Germinal center (tissue), 1 donor: ENCODE data around the gene CORO7.

Experiments used
- DNase-seq: peaks from one replicate; pipeline ENCODE4 v3.0.0; 2012; ENCODE audit warnings: mixed read lengths, low spot score

CORO7 gene

DNA sequence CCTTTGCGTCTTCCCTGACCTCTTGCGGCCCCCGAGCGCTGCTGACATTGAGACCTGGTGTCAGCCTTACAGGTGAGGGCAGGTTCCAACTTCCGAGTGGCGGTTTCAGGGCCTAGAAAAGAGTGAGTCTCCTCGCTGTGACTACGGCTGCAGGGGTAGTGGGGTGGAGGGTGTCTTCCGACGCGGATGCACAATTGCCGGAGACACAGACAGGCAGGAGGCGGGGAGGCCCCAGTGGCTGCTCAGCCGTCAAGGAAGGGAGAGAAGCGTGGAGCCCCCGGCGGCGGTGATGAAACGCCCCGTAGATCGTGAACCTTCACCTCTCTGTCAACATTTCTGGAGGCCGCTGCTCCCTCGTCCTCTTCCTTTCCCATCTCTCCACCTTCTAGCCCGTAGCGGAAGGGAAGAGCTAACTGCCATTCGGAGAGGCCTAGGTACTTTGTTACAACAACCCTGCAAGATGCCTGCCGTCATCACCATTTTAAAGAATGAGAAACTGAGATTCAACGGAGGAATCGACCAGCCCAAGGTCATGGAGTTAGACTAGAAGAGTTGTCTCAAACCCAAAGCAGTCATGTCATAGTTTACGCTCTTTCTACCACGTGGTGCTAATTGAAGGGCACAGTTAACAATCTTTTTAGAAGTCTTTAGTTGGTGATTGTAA is 9.8 kb upstream of the CORO7 start:
- no peak for DNase-seq

DNA sequence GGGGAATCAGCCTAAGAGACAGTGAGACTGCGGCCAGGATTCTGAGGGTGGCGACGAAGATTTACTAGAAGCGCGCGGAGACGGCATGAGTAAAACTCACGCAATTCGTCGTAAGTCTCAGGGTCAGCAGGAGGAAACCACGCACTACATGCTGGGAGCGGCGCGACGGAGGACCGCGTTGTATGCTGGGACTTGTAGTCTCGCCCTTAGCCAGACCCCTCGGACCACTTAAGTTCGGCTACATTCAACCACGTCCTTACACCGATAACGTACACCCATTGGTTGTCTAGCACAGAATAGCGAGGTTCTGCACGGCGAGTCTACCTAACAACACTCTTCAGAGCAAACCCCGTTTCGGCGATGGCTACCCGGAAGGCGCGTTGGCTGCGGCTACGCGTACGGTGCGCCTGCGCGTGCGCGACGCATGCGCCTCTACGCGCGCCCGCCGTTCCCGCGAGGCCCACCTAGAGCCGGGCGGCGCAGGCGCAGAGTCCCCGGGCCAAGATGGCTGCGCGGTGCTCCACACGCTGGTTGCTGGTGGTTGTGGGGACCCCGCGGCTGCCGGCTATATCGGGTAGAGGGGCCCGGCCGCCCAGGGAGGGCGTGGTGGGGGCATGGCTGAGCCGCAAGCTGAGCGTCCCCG is 9.1 kb upstream of the CORO7 start, which contains the start of gene DNAJA3:
Gene DNAJA3, plus strand, starts transcription at position 491 of the 643 bp plus-strand sequence. Its CDS starts 14 bp downstream, at position 505.
- peak; percentile 98 for DNase-seq

DNA sequence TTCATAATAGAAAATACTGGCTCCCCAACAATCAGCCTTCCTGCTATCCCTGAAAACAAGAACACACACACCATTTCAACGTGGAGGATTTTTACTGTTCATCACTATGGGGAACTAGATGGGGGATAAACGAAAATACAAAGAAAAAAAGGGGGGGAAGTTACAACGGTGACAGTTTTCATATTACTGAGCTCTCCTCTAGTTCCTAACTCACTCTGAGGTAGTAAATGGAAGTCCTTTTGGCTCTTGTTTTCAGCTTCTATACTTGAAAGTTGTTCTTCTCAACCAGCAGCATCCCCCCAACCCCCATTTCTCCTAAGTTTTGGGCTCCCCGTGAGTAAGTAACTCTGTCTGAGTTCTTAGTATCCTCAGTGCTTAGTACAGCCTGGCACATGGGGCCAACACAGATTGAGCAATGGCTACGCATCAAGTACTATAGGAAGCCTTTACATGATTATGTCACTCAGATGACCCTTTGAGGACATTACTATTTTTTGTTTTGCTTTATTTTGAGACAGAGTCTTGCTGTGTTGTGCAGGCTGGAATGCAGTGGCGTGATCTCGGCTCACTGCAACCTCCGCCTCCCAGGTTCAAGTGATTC is 4.2 kb upstream of the CORO7 start:
- DNase-seq = no peak

- no peak for DNase-seq
Measured at GRCh38 chr16:4419402-4419959, 3.1 kb upstream of the CORO7 start.

GRCh38 chr16:4415538-4416199 is 727 bp downstream of the CORO7 start:
- DNase-seq = peak; percentile 46

DNA sequence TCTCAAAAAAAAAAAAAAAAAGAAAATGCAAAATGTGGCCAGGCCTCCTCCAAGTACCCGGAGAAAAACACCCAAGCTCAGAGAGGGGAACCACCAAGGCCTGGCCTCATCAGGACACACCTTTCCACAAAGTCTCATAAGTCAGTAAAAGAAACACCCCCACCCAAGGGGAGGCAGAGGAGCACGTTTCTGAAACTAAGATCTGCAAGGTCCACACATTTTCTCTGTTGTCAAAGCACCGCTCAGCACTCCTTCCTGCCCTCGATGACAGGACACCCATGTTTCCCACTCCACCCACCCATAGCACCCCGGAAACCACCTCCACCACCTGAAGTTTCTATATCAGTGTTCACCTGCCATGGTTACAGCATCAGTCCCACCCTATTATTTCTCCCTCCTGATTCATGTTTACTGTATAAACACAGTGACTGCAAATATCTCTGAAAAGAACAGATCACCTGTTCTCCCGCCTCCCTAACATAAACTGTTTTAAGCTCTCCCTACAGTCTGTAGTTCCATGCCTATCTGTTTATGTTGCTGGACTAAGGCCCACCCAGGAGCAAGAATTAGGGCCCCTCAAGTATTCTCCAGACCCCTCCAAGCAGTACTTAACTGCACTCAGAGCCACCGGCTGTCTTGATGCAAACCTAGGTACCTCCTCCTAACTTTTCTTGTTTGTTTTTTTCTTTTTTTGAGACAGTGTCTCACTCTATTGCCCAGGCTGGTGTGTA is 2.0 kb downstream of the CORO7 start:
- DNase-seq = peak; percentile 71

GRCh38 chr16:4412854-4413253 is 3.5 kb downstream of the CORO7 start:
- no peak for DNase-seq

GRCh38 chr16:4412159-4412558 is 4.2 kb downstream of the CORO7 start:
- DNase-seq = no peak

DNA sequence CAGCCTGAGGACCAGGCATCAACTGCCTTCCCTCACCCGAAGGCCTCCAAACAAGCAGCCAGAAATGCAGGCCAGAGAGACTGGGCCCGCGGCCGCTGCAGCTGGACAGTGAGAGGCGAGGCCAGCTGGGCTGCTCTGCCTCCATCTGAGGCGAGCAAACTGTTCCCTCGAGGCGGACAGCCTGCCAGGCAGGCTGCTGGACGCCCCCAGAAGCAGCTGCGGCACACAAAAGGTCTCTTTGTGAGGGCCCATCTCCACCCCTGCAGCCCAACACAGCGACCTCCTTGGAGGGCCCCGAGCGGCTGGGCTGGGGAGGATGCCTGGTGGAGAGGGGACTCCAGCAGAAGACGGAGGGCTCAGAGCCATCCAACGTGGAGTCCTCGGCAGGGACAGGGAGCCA is 4.7 kb downstream of the CORO7 start:
- DNase-seq = no peak

DNA sequence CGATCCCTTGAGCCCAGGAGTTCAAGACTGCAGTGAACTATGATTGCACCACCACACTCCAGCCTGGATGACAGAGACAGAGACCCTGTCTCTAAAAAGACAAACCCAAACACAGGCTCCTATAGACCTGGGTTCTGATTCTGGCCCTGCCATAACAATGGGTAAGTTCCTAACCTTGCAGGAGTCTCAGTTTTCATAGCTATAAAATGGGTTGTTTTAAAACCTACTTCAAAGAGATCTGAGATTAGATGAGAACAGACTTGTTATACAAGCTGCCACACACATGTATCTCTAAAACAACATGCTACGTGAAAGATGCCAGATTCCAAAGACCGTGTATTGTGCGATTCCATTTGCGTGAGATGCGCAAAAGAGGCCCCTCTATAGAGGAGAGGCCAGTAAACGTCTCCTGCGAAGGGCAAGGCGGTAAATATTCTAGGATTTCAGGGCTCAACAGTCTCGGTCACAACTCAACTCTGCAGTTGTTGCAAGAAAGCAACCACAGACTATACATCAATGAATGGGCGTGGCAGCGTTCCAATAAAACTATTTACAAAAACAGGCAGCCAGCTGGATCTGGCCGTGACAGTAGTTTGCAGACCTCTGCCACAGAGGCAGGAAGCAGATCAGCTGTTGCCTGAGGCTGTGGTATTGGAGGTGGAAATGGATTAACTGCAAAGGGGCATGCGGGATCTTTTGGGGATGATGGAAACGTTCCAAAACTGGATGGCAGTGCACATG is 5.9 kb downstream of the CORO7 start:
- DNase-seq = no peak

DNA sequence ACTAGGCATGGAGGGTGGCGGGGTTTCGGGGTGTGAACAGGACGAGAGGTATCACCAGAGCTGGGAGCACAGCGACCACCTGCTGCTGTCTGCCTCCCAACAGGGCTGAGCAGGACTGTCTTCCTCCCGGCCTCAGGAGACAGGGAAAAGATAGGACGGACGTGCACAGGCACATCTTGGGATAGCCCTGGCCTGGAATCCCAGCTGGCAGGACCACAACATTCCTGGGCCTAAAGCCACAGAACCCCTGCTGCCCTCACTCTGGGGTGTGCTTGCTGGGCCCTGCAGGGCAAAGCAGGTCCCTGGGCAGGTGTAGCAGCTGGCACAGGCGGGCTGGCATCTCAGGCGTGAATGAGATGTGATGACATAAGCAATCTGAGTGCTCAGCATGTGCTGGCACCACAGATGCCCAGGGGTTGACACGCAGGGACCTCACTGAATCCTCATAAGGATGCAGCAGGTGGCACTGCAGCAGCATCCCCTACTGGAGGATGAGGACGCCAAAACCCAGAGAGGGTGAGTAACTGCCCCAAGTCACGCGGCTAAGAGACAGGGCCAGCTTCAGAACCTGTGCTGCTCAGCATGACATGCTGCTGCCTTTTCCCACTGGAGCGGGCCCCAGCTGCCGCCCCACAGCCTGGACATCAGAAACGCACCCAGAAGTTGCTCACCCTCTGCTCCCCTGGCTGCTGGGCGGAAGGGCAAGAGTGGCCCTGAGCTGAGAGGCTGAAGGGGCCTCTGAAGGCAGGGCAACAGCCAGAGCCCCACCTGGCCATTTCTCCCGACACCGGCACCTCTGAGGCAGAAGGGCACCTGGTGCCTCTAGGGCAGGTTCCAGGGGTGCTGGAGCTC is 7.1 kb downstream of the CORO7 start:
- no peak for DNase-seq

- DNase-seq = no peak
Measured at GRCh38 chr16:4408323-4408690, 8.1 kb downstream of the CORO7 start.

DNA sequence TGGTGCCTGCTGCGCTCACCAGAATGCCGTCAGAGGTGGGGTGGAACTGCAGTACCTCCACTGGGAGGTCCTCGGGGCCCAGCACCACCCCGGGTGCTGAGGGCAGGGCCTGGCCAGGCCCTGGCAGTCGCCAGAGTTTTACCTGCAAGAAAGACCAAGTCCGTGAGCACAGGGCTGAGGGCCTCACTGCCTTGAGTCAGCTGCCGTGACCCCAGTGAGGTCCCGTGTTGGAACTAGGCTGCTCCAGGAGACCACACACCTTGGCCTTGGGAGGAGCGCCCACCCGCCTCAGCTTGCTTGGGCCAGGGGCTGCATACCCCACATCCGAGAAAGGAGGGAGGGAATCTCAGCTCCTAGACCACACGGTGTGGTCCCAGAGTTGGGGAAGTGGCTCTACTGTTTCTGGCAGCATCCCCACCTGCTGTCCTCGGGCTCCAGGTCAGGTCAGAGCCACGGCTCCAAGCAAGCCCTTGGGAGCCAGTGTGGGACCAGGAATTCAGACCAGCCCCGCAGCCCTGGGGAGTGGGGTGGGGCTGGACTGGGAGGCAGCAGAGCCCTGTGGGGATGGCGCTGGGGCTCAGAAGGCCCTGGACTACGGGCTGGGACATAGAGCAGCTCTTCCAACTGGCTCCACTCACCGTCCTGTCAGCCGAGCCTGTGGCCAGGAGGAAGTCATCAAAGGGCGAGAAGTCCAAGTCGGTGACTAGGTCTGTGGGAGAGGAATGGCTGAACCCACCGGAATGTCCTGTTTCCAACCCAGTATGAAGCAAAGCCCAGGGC is 8.7 kb downstream of the CORO7 start:
- DNase-seq = no peak

DNA sequence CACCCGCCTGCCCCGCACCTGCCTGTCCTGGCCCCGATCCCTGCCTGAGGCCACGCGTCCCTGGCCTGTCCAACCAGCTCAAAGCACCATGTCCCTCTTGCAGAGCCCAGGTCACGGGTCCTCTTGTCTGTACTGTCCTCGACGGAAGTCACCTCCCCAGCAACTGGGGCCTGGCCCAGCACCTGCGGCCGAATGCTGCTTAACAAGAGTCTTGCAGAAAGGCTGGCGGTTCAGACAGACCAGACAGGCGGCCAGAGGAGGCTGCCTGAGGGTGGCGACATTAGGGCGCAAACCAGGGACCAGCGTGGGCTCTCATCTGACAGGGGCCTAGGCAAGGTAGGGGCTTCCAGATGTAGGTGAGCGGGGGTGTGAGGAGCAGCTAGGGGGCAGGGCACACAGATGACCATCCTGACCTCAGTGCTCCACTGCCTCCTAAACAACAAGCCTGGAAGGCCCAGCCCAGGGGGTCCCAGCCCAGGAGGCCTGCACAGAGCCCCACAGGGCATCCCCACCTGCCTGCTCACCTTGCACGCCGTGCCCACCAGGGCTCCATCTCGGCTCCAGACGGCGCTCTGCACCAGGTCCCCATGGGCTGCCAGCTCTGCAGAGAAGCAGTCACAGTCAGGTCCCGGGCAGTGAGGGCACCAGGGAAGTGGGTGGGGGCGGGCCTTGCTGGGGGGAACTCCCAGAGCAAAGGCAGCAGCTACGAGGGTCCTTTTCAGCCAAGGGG is 11.3 kb downstream of the CORO7 start:
- no peak for DNase-seq

- peak; percentile 50 for DNase-seq
Measured at GRCh38 chr16:4404247-4404966, 12.0 kb downstream of the CORO7 start.

DNA sequence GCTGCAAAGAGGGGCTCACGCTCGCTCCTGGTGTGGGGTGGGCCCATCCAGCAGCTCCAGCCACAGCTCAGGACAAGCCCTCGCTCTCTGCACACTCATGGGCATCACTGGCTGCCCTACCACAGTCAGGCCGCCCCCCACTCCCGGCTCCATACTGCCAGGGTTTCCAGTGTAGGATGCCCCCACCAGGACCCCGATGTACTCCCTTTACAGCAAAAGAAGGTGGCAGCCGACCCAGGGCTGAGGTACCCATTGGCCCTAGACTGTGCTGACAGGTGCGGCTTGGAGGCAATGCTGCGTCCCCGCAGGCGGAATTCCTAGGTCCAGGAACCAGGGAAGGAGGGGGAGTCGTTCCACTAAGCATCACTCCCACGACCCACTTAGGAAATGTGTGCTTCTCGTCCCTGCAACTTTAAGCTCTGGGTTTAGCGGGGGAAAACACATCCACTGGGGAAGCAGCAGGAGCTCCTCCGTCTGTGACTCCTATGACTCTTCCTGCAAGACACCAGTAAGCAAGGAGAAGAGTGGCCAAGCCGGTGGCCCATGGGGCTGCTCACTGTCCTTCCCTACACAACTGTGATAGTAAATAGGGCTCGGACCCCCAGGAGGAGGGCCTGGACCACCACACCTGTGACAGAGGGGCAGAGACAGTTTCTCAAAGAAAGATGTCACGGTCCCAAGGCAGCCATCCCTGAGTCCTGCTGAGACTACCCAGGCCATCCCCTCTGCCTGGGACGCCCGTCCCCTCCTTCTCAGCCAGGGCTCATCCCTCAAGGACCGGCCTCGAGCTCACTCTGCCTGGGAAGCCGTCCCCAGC is 13.1 kb downstream of the CORO7 start:
- DNase-seq = no peak

- peak; percentile 88 for DNase-seq
Measured at GRCh38 chr16:4402439-4403132, 13.8 kb downstream of the CORO7 start.
